Endothelial cell (in vitro differentiated cells): ENCODE data around the gene AUNIP. TPM values are rescaled to one million over a fixed set of nuclear protein-coding genes. Genes with fewer than 3 reads are reported as not detected.

ENCODE experiments used
- DNase-seq: peaks from one replicate; pipeline ENCODE4 v3.0.0; 2021; ENCODE audit warnings: low spot score
- H3K27ac Mint-ChIP-seq: one replicate; pipeline ENCODE4 v1.8.0; 2021; ENCODE audit warnings: mixed read lengths, inconsistent platforms; ENCODE audit not compliant: unreplicated experiment
- H3K27me3 Mint-ChIP-seq: one replicate; pipeline ENCODE4 v1.8.0; 2021; ENCODE audit warnings: mild to moderate bottlenecking, moderate library complexity, mixed read lengths, inconsistent platforms; ENCODE audit not compliant: unreplicated experiment
- H3K36me3 Mint-ChIP-seq: one replicate; pipeline ENCODE4 v1.8.0; 2021; ENCODE audit warnings: mild to moderate bottlenecking, low read depth, mixed read lengths, inconsistent platforms; ENCODE audit not compliant: unreplicated experiment
- H3K4me1 Mint-ChIP-seq: one replicate; pipeline ENCODE4 v1.8.0; 2021; ENCODE audit warnings: mild to moderate bottlenecking, mixed read lengths, inconsistent platforms; ENCODE audit not compliant: unreplicated experiment
- H3K4me3 Mint-ChIP-seq: one replicate; pipeline ENCODE4 v1.8.0; 2021; ENCODE audit warnings: mild to moderate bottlenecking, mixed read lengths, inconsistent platforms; ENCODE audit not compliant: unreplicated experiment
- H3K9me3 Mint-ChIP-seq: one replicate; pipeline ENCODE4 v1.8.0; 2021; ENCODE audit warnings: mixed read lengths, inconsistent platforms; ENCODE audit not compliant: unreplicated experiment
- CTCF ChIP-seq: fragments of 200-600 bp; sonication (generic); IDR thresholded peaks from one replicate; pipeline ENCODE4 v1.5.0; 2021; ENCODE audit warnings: antibody characterized with exemption; ENCODE audit not compliant: unreplicated experiment
- total RNA-seq: library from RNA; stranded (reverse); fragmentation: NEBNext Ultra II Directional; extraction: Animal tissue kit (Norgen Biotek cat#: 25700); gene quantifications from one replicate; pipeline ENCODE4 v1.2.1, GENCODE V29; 2021; ENCODE audit not compliant: unreplicated experiment

Gene AUNIP
- total RNA-seq, 1 donor from 2014 or later, result 3.3 TPM

- Mint-ChIP-seq H3K27ac (no peak overlapping the region), H3K4me3 (no peak overlapping the region), H3K4me1 (peaks cover 16% of the 10 kb centered on the region), H3K27me3 (peaks cover 15% of the 10 kb centered on the region), H3K36me3 (peaks cover 4% of the 10 kb centered on the region), H3K9me3 (no peaks in the 10 kb centered on the region)
- DNase-seq, result no peak
- TF ChIP-seq CTCF, result no peak
Measured at GRCh38 chr1:25879675-25880074, 20.4 kb upstream of the AUNIP start.

GRCh38 chr1:25878690-25879089 is 19.4 kb upstream of the AUNIP start:
- no peak overlapping the region for H3K27ac Mint-ChIP-seq
- no peak overlapping the region for H3K4me3 Mint-ChIP-seq

GRCh38 chr1:25877155-25877554 is 17.9 kb upstream of the AUNIP start:
- H3K27me3 Mint-ChIP-seq, result peaks cover 15% of the 10 kb centered on the region
- no peaks in the 10 kb centered on the region for H3K9me3 Mint-ChIP-seq
- DNase-seq, result no peak
- peaks cover 18% of the 10 kb centered on the region for H3K4me1 Mint-ChIP-seq
- H3K36me3 Mint-ChIP-seq, result peaks cover 7% of the 10 kb centered on the region
- H3K4me3 Mint-ChIP-seq, result no peak overlapping the region
- no peak overlapping the region for H3K27ac Mint-ChIP-seq
- no peak for TF ChIP-seq CTCF

More at GRCh38 chr1:25878690-25879089, 19.4 kb upstream of the AUNIP start:
- no peak for TF ChIP-seq CTCF
- Mint-ChIP-seq H3K27me3 (peaks cover 15% of the 10 kb centered on the region), H3K36me3 (peaks cover 4% of the 10 kb centered on the region), H3K9me3 (no peaks in the 10 kb centered on the region), H3K4me1 (peaks cover 16% of the 10 kb centered on the region)
- DNase-seq, result no peak

- Mint-ChIP-seq H3K4me1 (peaks cover 18% of the 10 kb centered on the region), H3K4me3 (peak overlapping the region; percentile 88), H3K36me3 (peaks cover 7% of the 10 kb centered on the region), H3K27me3 (peaks cover 15% of the 10 kb centered on the region), H3K9me3 (no peaks in the 10 kb centered on the region), H3K27ac (peak overlapping the region; percentile 85)
- TF ChIP-seq CTCF, result no peak
- DNase-seq, result no peak
Measured at GRCh38 chr1:25876693-25877077, 17.4 kb upstream of the AUNIP start.

GRCh38 chr1:25875856-25876692 is 16.8 kb upstream of the AUNIP start:
- peak overlapping the region; percentile 85 for H3K27ac Mint-ChIP-seq

More at GRCh38 chr1:25875856-25876692, 16.8 kb upstream of the AUNIP start:
- peaks cover 19% of the 10 kb centered on the region for H3K4me1 Mint-ChIP-seq
- H3K4me3 Mint-ChIP-seq, result peak overlapping the region; percentile 88
- no peak for DNase-seq
- H3K36me3 Mint-ChIP-seq, result peaks cover 7% of the 10 kb centered on the region
- H3K9me3 Mint-ChIP-seq, result no peaks in the 10 kb centered on the region
- TF ChIP-seq CTCF, result no peak
- H3K27me3 Mint-ChIP-seq, result peaks cover 15% of the 10 kb centered on the region
